ENCODE results near the gene ALDH1A3. TPM values are rescaled to one million over a fixed set of nuclear protein-coding genes. Genes with fewer than 3 reads are reported as not detected.

ALDH1A3 gene
- polyA plus RNA-seq, 1 of the 3 experiments (the other 2 are of a cell fraction), result 4.4 TPM

DNA sequence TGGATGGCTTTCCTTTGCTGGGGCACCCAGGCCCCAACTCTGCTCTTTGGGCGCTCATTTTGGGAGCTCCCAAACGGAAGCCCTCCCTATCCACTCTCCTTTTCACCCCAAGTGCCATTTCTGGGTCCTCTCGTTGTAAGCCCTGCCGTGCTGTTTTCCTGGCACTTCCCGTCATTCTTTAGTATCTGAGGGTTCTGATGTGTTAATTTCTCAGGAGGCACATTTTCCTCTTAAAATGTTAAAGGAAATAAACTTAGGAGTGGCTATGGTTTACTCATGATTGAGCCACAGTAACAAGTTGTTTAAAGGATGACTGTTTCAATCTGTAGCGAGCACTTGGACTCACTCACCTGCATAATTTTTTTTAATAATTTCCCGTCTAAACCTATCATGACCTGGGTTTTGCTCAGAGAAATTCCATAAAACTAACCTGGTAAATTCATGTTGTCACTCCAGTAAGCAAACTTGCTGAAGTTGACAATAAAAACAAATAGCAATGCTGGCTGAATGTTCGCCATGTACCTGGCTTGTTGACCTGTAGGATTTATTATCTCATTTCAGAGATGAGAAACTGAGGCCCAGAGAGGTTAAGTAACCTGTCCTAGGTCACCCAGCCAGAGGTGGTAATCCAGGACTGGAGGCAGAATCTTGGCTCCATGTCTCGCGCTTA lies 10.6 kb downstream of the ALDH1A3 start:
- Histone ChIP-seq H3K9me3 (no peaks in the 10 kb centered on the region), H3K27ac (ENCODE audit: low read depth in 2 of 2, low read length in 1 of 2) (no peak overlapping the region; a peak in 1 of 4 replicates), H3K9me2 (no peaks in the 10 kb centered on the region), H3K27me3 (ENCODE audit: insufficient read depth) (no peaks in the 10 kb centered on the region), H3K4me1 (ENCODE audit: control insufficient read depth in 1 of 2, insufficient read depth in 2 of 2, low read depth in 1 of 2, low read length in 1 of 2) (peaks cover 0 to 5% of the 10 kb centered on the region in 2 experiments; a peak in 1 of 4 replicates), H3F3A (replicated peaks; ENCODE audit: insufficient read depth) (no peaks in the 10 kb centered on the region), H3K36me3 (replicated peaks in 1 of 2; ENCODE audit: control insufficient read depth in 1 of 2, insufficient read depth in 2 of 2, low read length in 1 of 2) (no peaks in the 10 kb centered on the region), H3K4me3 (ENCODE audit: low read depth in 2 of 2, low read length in 1 of 2) (no peak overlapping the region), H3K4me2 (no peak overlapping the region), H3K9ac (no peak overlapping the region), H2AFZ (ENCODE audit: low read depth) (no peak overlapping the region), H4K20me1 (ENCODE audit: insufficient read depth) (no peaks in the 10 kb centered on the region), H3K79me2 (ENCODE audit: insufficient read depth) (no peaks in the 10 kb centered on the region)
- no peak for DNase-seq
- WGBS (ENCODE audit: low lambda C conversion rate), result 82% methylated on average over 8 of the region's 10 CpGs
- ChIA-PET CTCF (interaction anchor here (1.2 to 2.0 kb wide), 5 partner anchors 9 to 217 kb away, joined by 3 to 12 read pairs (median 4); no protein-coding TSS in a partner anchor), POLR2A (no interaction called here)
- no peak for TF ChIP-seq EZH2phosphoT487 (IDR thresholded peaks at IDR 0.05; ENCODE audit: borderline replicate concordance, low read depth)
- no peak for TF ChIP-seq YY1 (IDR thresholded peaks at IDR 0.05; ENCODE audit: low read depth)
- no peak for TF ChIP-seq NFIC (IDR thresholded peaks at IDR 0.05; ENCODE audit: borderline replicate concordance)
- TF ChIP-seq SMC3 (IDR thresholded peaks at IDR 0.05; ENCODE audit: low read depth, low read length), result no peak
- no peak for TF ChIP-seq USF1 (IDR thresholded peaks at IDR 0.05; ENCODE audit: borderline replicate concordance, low read depth)
- TF ChIP-seq FOXM1 (IDR thresholded peaks at IDR 0.05; ENCODE audit: low read depth), result no peak
- TF ChIP-seq MAX (IDR thresholded peaks at IDR 0.05; ENCODE audit: low read depth), result no peak
- no peak for TF ChIP-seq RAD21 (IDR thresholded peaks at IDR 0.05; ENCODE audit: low read length)
- no peak for TF ChIP-seq CTCF (IDR thresholded peaks at IDR 0.05)

- Histone ChIP-seq H4K20me1 (ENCODE audit: insufficient read depth) (no peaks in the 10 kb centered on the region), H3K4me2 (no peak overlapping the region), H3K4me1 (ENCODE audit: control insufficient read depth in 1 of 2, insufficient read depth in 2 of 2, low read depth in 1 of 2, low read length in 1 of 2) (peaks cover 0 to 2% of the 10 kb centered on the region in 2 experiments; a peak in 1 of 4 replicates), H3K27ac (ENCODE audit: low read depth in 2 of 2, low read length in 1 of 2) (no peak overlapping the region; a peak in 1 of 4 replicates), H3K9me3 (no peaks in the 10 kb centered on the region), H3K9me2 (no peaks in the 10 kb centered on the region), H3K79me2 (ENCODE audit: insufficient read depth) (no peaks in the 10 kb centered on the region), H3K9ac (no peak overlapping the region), H3K27me3 (ENCODE audit: insufficient read depth) (no peaks in the 10 kb centered on the region), H2AFZ (ENCODE audit: low read depth) (no peak overlapping the region), H3F3A (replicated peaks; ENCODE audit: insufficient read depth) (no peaks in the 10 kb centered on the region), H3K4me3 (ENCODE audit: low read depth in 2 of 2, low read length in 1 of 2) (no peak overlapping the region), H3K36me3 (replicated peaks in 1 of 2; ENCODE audit: control insufficient read depth in 1 of 2, insufficient read depth in 2 of 2, low read length in 1 of 2) (no peaks in the 10 kb centered on the region)
- ChIA-PET POLR2A (no interaction called here), CTCF (no interaction called here)
- no peak for DNase-seq
- 75% methylated on average over 6 of the region's 6 CpGs for WGBS (ENCODE audit: low lambda C conversion rate)
- TF ChIP-seq RFX5 (IDR thresholded peaks at IDR 0.05; ENCODE audit: low read length), result no peak
- no peak for TF ChIP-seq RAD21 (IDR thresholded peaks at IDR 0.05; ENCODE audit: low read length)
- TF ChIP-seq ZBTB33 (IDR thresholded peaks at IDR 0.05; ENCODE audit: borderline replicate concordance, low read depth), result no peak
- TF ChIP-seq MXI1 (IDR thresholded peaks at IDR 0.05; ENCODE audit: low read depth, low read length), result no peak
- no peak for TF ChIP-seq RXRA (IDR thresholded peaks at IDR 0.05; ENCODE audit: borderline replicate concordance, low read depth)
- TF ChIP-seq USF1 (IDR thresholded peaks at IDR 0.05; ENCODE audit: borderline replicate concordance, low read depth), result no peak
- no peak for TF ChIP-seq GABPA (IDR thresholded peaks at IDR 0.05; ENCODE audit: low read depth)
- TF ChIP-seq TCF12 (IDR thresholded peaks at IDR 0.05), result no peak
- TF ChIP-seq EP300 (IDR thresholded peaks at IDR 0.05; ENCODE audit: borderline replicate concordance in 1 of 2, low read depth in 1 of 2, low read length in 1 of 2), result no peak
- TF ChIP-seq FOXM1 (IDR thresholded peaks at IDR 0.05; ENCODE audit: low read depth), result no peak
- TF ChIP-seq RCOR1 (IDR thresholded peaks at IDR 0.05; ENCODE audit: low read length), result no peak
- TF ChIP-seq NRF1 (IDR thresholded peaks at IDR 0.05; ENCODE audit: low read depth, low read length), result no peak
- no peak for TF ChIP-seq MEF2A (IDR thresholded peaks at IDR 0.05; ENCODE audit: borderline replicate concordance, low read depth)
- no peak for TF ChIP-seq SMC3 (IDR thresholded peaks at IDR 0.05; ENCODE audit: low read depth, low read length)
- TF ChIP-seq TEAD4 (IDR thresholded peaks at IDR 0.05; ENCODE audit: borderline replicate concordance, insufficient read depth), result no peak
- no peak for TF ChIP-seq SIN3A (IDR thresholded peaks at IDR 0.05; ENCODE audit: borderline replicate concordance, low read depth, low read length)
- TF ChIP-seq FOSL2 (IDR thresholded peaks at IDR 0.05; ENCODE audit: borderline replicate concordance, low read depth), result no peak
- TF ChIP-seq ELF1 (IDR thresholded peaks at IDR 0.05), result no peak
Measured at GRCh38 chr15:100890850-100891249, 11.2 kb downstream of the ALDH1A3 start.
